HT1080 (cell line): ENCODE results near the gene HERC4. TPM values are rescaled to one million over a fixed set of nuclear protein-coding genes. Genes with fewer than 3 reads are reported as not detected.
"Not testable (repeated sequence)": the region's sequence is repeated elsewhere in the genome, so short reads cannot be mapped to it uniquely, and the experiment has no call there.

Experiments
- DNase-seq: peaks from one replicate; pipeline ENCODE4 v3.0.0-alpha.2; 2015; ENCODE audit warnings: low read depth
- total RNA-seq: library from RNA; depleted of rRNA; stranded (reverse); fragments of >200 nt; shearing (Covaris generic); gene quantifications from 2 replicates; pipeline ENCODE4 v1.2.3, GENCODE V29; 2014

HERC4 gene
- total RNA-seq, 1 experiment from 2014 or later = 30.4 TPM

DNA sequence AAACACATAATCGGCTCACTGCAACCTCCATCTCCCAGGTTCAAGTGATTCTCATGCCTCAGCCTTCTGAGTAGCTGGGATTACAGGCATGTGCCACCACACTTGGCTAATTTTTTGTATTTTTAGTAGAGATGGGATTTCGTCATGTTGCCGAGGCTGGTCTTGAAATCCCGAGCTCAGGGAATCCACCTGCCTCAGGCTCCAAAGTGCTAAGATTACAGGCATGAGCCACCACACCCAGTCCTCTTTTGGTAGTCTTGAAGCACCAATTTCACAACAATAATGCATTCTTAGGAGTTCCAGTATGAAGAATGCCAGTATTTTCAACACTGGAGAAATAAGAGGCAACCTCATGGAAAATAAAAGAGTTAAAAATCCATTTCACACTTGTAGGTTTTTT, 109.0 kb downstream of the HERC4 start:
- not testable (repeated sequence) for DNase-seq

DNA sequence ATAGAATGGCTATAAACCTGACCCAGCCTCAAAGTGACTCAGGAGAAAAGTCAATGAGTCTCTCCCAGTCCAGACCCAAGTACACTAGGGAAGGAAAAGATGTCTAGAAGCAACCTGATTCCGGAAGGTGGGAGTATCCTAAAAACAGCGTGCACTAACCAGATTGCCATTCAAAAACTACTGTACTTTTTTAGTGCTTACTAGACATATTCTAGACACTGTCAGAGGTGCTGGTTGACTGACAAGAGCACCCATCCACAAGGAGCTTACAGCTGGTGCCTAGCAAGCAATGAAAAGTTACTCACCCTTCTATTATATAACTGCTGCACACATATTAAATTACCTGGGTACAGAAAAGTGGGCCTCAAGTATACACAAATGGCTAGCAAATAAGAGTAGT, 109.6 kb downstream of the HERC4 start:
- no peak for DNase-seq

DNA sequence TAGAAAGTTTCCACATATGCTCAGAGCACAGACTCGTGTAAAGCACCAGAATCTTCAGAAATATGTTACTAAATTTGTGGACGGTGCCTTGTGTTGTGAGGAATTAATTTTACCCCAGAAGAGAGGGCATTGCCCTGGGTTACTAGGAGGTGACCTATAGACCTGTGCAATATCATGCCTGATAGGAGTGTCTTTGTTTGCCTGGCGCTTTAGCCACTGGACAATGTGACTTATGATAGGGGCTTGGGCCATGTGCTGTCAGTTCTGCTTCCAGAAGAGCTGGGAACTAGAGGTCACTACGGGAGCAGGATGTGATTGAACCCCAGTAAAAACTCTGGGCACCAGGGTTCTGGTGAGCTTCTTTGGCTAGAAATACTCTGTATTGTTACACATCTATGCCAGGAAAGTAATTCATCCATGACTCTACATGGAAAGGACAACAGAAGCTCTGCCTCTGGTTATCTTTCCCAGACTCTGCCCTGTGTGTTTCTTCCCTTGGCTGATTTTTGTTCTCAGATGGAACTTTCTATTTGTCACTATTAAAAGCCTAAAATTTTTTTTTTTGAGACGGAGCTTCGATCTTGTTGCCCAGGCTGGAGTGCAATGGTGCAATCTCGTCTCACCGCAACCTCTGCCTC, 115.1 kb downstream of the HERC4 start:
- DNase-seq = no peak

DNA sequence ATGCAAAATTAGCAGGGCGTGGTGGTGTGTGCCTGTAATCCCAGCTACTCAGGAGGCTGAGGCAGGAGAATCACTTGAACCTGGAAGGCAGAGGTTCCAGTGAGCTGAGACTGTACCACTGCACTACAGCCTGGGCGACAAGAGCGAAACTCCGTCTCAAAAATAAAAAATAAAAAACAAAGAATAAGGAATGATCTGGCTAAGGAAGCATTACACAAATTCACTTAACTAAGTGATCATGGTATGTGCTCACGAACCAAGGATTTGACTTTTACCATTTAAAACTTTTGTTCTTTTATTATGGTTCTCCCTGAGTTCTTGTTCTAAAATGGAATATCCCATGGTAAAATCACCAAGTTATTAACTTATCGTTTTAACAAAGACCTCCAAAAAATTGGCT, 119.5 kb downstream of the HERC4 start:
- DNase-seq = no peak

DNA sequence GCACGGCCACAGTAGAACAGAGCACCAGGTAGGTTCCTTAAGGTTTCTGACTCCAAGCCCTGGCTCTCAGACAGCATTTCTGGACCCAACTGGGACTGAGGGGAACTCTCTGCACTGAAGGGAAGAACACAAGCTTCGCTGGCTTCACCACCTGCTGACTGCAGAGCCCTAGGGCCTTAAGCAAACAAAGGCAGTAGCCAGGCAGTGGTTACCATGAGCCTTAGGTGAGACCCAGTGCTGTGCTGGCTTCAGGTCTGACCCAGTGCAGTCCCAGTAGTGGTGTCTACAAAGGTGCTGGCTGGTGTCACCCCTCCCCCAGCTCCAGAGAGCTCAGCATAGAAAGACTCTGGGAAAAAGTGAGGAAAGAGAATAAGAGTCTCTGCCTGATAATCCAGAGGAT, 131.2 kb downstream of the HERC4 start:
- no peak for DNase-seq

DNA sequence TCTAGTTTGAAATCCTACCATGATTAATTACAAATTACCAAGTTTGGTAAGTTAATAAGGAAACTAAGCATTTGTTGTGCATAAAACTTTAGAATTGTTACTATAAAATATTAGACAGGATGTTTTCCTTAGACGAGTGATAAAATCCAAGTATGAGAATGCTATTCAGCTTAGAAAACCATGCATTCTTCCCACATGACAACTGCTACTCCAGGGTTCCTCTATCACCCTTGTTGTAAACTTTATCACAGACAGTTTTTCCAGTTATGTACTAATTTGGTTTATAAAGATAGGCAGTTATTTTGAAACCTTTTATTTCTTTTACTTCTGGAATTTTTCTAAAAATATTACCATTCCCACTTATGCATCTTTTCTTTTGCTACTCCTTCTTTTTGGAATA, 138.7 kb downstream of the HERC4 start:
- DNase-seq = no peak

DNA sequence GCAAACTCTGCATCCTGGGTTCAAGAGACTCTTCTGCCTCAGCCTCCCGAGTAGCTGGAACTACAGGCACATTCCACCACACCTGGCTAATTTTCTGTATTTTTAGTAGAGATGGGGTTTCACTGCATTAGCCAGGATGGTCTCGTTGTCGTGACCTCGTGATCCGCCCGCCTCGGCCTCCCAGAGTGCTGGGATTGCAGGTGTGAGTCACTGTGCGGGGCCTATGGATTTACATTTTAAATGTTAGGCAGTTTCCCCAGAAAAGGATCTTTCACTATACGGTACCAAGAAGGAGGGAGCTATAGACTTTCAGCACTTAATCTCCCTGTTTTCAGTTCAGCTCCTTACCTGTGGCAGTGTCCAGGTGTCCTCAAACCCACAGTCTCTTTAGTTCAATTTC, 139.9 kb downstream of the HERC4 start:
- no peak for DNase-seq

DNA sequence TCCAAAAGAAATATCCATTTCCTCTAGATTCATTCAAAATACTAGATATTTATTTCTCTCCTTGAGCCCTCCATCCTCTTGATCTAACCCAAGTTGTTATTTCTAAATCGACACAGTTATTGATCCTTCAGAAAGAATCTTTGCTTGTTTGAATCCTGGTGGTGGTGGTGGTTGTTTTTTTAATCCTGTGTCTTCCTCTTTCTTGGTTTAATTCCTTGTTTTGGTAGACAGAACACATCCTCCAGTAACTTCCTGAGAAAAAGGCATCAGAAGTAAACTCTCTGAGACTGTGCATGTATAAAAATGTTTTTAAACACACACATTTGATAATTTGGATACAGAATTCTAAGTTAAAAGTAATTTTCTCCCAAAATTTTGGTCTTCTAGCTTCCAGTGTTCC, 140.7 kb downstream of the HERC4 start:
- no peak for DNase-seq

DNA sequence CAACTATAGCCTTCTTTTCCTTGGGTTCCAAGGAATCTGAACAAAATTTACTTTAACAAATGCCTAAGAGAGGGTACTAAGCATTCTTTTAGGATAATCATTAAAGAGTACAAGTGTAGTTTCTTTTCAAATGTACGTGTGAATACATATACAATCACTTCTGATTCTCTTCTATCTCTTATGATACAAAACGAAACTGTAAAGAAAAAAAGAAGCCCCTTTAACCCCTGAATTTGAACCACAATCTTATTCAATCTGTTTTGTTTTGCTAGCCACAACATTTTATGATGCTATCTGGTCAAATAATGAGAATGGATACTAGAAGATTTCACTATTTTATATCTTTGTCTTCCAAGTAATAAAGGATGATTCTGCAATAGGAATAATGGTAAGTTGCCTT, 141.9 kb downstream of the HERC4 start:
- DNase-seq = no peak

DNA sequence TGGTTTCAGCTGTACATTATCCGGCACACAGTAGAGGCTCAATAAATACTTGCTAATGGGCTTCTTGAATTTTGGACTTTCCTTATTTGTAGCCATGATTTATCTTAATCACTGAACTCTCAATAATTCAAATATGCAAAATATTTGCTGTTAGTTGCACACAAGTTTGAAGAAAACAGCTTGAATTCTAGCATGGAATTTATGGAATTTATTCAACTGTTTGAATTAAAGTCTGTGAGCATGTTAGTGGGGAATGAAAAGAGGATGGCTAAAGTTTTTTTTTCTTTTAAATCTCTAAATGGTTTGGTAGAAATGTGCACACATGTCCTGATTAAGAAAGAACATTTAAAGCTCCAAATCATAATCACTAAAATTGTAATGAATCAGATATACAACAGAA, 148.1 kb downstream of the HERC4 start:
- DNase-seq = no peak

DNA sequence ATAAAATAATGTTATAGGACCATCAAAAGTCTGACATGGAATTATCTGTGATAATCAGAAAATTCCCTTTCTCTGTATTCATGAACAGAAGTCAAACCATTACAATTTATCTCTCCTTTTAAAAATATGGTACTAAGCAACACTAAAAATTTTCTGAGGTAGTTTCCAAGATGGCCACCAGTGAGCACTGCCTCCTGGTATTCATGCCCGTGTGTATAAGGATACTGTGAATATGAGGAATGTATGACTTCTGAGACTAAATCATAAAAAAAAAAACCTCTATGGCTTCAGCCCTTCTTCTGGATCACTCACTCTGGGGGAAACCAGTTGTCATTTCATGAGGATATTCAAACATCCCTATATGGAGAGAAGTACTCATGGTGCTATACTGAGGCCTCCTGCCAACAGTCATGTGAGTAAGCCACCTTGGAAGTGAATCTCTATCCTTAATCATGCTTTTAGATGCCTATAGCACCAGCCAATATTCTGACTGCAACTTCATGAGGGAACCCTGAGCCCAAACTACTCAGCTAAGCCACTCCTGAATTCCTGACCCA, 149.6 kb downstream of the HERC4 start:
- peak; percentile 12 for DNase-seq

DNA sequence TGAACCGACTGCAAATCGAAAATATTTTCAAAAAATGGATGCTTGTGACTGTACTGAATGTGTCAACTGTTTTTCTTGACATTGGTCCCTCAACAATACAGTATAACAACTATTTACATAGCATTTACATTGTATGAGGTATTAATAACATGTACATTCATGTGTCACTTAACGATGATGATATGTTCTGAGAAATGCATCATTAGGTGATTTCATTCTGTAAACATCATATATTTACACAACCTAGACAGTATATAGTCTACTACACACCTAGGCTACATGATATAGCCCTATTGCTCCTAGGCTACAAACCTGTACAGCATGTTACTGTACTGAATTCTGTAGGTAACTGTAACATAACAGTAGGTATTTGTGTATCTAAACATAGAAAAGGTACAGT, 150.9 kb downstream of the HERC4 start:
- no peak for DNase-seq

DNA sequence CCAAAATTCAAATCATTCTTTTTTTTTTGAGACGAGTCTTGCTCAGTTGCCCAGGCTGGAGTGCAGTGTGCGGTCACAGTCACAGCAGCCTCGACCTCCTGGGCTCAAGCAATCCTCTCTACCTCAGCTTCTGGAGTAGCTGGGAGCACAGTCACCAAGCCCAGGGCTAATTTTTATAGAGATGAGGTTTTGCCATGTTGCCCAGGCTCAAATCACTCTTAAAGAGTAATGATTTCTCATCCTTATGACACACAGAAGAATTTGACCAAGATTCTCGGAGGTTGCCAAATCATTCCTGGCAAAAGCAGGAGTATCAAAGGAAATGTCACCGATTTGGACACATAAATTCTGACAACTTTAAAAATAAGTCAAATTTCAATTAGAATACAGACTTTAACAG, 151.5 kb downstream of the HERC4 start:
- no peak for DNase-seq

DNA sequence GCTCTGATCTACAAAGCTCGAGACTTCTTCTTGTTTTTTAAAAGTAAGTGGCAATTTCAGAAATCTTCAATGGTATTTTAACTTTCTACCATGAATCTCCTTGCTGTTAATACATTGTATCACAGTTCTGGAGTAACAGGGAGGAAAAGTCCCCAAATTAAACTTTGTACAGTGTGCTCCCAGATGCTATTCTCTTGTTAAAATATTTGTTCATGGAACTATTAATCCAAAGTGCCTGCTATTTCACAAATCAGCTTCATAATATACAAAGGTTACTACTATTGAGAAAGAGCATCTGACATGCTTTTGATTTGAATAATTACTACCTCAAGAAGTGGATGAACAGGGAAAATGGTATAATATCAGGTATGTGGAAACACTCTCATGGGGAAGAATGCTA, 154.0 kb downstream of the HERC4 start:
- DNase-seq = no peak

DNA sequence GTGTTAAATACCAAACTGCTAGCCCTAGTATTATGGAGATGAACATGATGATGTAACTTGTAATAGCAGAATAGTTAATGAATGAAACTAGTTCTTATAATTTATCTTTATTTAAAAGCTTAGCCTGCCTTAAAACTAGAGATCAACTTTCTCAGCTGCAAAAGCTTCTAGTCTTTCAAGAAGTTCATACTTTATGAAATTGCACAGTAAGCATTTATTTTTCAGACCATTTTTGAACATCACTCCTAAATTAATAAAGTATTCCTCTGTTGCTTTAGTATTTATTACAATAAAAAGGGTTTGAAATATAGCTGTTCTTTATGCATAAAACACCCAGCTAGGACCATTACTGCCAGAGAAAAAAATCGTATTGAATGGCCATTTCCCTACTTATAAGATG, 157.4 kb downstream of the HERC4 start:
- DNase-seq = no peak

DNA sequence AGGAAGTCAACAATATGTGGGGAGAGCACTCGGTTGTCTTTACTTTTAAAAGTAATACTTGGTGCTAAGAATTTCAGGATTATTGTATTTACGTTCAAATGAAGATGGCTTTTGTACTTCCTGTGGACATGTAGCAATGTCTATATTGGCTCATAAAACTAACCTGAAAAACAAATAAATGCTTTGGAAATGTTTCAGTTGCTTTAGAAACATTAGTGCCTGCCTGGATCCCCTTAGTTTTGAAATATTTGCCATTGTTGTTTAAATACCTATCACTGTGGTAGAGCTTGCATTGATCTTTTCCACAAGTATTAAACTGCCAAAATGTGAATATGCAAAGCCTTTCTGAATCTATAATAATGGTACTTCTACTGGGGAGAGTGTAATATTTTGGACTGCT, 157.9 kb downstream of the HERC4 start:
- no peak for DNase-seq

DNA sequence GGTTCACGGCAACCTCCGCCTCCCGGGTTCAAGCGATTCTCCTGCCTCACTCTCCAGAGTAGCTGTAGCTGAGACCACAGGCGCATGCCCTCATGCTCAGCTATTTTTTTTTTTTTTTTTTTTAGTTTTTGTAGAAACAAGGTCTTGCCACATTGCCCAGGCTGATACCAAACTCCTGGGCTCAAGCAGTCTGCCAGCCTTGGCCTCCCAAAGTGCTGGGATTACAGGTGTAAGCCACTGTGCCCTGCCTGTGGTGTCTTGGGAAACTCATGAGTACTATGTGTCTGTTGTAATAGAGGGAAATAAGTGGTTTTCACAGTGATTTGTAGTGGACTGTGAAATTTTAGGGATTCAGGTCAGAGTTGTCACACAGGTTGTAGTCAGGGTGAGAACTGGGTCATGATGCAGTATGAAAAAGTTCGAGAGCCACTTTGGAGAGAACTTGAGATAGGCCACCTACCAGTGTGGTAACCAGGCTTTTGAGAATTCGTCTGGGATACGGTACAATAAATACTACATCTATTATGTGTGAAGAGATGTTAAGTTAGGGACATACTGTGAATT, 160.2 kb downstream of the HERC4 start:
- no peak for DNase-seq

DNA sequence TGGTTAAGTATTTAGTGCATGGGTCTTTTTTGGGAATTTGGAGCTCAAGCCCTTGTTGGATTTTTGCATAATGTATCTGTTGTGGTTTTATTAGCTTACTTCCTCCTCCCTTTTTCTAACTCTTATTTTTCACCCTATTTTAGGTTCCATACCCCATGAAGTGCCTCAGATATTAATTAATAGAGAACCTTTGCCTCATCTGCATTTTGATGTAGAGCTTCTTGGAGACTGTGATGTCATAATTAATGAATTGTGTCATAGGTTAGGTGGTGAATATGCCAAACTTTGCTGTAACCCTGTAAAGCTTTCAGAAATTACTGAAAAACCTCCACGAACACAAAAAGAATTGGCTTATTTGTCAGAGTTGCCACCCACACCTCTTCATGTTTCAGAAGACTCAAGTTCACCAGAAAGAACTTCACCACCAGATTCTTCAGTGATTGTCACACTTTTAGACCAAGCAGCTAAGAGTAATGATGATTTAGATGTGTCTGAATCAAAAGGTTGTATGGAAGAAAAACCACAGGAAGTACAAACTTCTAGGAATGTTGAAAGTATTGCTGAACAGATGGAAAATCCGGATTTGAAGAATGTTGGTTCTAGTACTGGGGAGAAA, 162.6 kb downstream of the HERC4 start:
- DNase-seq = no peak

DNA sequence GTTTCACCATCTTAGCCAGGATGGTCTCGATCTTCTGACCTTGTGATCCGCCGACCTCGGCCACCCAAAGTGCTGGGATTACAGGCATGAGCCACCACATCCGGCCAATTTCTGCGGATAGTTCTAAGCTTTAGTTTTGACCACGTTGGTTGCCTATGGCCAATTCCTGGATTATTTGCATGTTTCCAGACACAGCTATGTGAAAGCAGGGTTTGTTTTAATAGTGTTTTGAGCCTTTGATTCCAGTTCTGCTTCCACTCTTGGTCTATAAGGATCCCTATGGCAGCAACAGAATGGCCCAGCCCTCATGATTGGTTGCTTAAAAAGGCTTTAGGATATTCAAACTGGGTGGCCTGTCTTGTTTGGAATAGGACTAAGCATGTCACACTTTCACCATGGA, 171.5 kb downstream of the HERC4 start:
- DNase-seq = no peak

DNA sequence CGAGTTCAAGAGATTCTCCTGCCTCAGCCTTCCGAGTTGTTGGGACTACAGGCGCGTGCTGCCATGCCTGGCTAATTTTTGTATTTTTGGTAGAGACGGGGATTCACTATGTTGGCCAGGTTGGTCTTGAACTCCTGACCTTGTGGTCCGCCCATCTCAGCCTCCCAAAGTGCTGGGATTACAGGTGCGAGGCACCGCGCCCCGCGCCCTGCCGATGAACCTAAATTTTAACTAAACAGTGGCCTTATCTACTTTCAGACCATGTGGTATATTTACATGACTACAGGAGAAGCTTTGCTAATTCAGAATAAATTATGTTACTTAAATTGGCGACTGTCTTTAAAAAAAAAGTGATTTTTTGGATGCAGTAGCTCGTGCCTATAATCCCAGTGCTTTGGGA, 181.4 kb downstream of the HERC4 start:
- DNase-seq = no peak

DNA sequence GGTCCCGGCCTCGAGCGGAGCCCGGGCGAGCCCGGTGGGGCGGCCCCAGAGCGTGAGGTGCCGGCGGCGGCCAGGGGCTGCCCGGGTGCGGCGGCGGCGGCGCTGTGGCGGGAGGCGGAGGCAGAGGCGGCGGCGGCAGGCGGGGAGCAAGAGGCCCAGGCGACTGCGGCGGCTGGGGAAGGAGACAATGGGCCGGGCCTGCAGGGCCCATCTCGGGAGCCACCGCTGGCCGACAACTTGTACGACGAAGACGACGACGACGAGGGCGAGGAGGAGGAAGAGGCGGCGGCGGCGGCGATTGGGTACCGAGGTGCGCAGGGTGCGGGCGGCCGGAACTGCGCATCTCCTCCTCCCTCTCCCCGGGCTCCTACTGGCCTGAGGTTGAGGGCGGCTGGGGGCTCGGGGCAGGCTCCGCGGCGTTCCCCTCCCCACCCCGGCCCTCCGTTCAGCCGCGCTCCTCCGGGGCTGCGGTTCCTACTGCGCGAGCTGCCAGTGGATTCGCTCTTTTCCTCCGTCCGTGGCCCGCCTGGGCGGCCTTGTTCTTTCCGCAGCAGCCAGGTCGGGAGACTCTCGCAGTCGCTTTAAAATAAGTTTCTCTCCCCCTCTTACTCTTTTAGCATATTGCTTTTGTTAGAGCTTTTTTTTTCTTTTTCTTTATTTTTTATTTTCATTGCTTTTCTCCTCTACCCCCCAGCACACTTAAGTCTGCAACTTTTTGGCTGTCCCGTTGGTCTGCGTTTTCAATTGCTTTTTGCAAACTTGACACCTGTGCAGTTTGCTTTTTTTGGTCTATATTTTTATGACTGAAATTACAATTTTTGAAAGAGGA, 190.0 kb downstream of the HERC4 start:
- peak; percentile 82 for DNase-seq

DNA sequence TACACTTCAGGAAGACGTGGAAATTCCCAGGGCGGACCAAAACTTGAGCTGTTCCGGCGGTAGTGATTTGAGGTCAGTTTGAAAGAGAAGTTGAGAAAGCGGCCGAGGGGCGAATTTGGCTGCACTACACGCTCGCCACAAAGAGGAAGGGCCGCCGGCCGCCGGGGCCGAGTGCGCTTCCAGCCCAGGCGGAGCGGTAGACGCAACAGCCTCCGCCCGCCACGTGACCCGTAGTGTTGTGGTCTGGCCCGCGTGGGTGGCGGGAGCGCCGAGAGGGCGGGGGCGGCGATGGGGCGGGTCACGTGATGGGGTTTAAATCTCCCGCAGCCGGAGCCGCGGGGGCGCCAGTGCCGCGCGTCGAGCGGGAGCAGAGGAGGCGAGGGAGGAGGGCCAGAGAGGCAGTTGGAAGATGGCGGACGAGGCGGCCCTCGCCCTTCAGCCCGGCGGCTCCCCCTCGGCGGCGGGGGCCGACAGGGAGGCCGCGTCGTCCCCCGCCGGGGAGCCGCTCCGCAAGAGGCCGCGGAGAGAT, 190.7 kb downstream of the HERC4 start, which contains the start of gene SIRT1:
SIRT1 (plus strand) TSS at position 344 of the 529 bp plus-strand sequence; CDS start at position 410, 66 bp downstream.
- DNase-seq = peak; percentile 87
